ENCODE measurements around the gene CES2.
"Not testable (repeated sequence)": the region's sequence is repeated elsewhere in the genome, so short reads cannot be mapped to it uniquely, and the experiment has no call there.

DNA sequence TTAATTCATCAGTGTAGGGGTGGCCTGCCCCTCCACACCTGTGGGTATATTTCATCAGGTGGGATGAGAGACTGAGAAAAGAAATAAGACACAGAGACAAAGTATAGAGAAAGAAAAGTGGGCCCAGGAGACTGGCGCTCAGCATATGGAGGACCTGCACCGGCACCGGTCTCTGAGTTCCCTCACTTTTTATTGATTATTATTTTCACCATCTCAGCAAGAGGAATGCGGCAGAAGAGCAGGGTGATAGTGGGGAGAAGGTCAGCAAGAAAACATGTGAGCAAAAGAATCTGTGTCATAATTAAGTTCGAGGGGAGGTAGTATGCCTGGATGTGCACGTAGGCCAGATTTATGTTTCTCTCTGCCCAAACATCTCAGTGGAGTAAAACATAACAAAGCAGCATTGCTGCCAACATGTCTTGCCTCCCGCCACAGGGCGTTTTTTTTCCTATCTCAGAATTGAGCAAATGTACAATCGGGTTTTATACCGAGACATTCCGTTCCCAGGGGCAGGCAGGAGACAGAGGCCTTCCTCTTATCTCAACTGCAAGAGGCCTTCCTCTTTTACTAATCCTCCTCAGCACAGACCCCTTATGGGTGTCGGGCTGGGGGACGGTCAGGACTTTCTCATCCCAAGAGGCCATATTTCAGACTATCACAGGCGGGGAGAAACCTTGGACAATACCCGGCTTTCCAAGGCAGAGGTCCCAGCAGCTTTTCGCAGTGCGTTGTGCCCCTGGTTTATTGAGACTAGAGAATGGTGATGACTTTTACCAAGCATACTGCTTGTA, 20.2 kb downstream of the CES2 start:
- TF ChIP-seq EZH2phosphoT487 (IDR thresholded peaks at IDR 0.05; ENCODE audit: low read depth, severe bottlenecking, unreplicated experiment); EZH2 (IDR thresholded peaks at IDR 0.05; ENCODE audit: borderline replicate concordance): not testable (repeated sequence)
- TF ChIP-seq, protein P1, sequence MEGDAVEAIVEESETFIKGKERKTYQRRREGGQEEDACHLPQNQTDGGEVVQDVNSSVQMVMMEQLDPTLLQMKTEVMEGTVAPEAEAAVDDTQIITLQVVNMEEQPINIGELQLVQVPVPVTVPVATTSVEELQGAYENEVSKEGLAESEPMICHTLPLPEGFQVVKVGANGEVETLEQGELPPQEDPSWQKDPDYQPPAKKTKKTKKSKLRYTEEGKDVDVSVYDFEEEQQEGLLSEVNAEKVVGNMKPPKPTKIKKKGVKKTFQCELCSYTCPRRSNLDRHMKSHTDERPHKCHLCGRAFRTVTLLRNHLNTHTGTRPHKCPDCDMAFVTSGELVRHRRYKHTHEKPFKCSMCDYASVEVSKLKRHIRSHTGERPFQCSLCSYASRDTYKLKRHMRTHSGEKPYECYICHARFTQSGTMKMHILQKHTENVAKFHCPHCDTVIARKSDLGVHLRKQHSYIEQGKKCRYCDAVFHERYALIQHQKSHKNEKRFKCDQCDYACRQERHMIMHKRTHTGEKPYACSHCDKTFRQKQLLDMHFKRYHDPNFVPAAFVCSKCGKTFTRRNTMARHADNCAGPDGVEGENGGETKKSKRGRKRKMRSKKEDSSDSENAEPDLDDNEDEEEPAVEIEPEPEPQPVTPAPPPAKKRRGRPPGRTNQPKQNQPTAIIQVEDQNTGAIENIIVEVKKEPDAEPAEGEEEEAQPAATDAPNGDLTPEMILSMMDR (IDR thresholded peaks at IDR 0.05; ENCODE audit: poor library complexity), result not testable (repeated sequence)
